NCI-H2171 treated with DMSO at 0.1 percent for 48 hours (cell line): ENCODE data around the gene KRTAP4-4.
"Not testable (repeated sequence)": the region's sequence is repeated elsewhere in the genome, so short reads cannot be mapped to it uniquely, and the experiment has no call there.

ENCODE experiments used
- DNase-seq: peaks from one replicate; lab custom pipeline; 2025; lab: John Stamatoyannopoulos, UW

KRTAP4-4 gene

GRCh38 chr17:41160648-41161047 lies at the start of gene KRTAP4-4:
Gene KRTAP4-4 (minus strand): TSS chr17:41160748. CDS start chr17:41160691, 57 bp downstream.
- no peak for DNase-seq

DNA sequence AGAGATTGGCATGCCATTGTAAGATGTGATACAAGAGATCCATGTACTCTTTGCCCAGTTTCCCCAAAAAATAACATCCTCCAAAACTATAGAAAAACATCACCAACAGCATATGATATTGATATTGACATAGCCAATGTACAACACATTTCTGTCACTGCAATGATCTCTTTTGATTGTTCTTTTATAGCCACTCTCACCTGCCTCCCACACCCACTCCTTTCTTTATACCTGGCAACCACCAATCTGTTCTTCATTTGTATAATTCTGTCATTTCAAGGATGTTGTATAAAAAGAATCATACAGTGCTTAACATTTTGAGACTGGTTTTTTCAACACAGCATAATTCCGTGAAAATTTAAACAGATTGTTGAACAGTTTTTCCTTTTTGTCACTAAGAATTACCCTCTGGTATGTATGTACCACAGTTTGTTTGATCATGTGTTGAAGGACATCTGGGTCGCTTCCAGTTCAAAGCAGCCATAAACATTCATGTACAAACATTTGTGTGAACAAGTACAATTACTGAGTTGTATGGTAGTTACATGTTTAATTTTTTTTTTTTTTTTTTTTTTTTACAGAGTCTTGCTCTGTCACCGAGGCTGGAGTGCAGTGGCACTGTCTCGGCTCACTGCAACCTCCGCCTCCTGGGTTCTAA lies 39.0 kb upstream of the KRTAP4-4 start:
- no peak for DNase-seq

DNA sequence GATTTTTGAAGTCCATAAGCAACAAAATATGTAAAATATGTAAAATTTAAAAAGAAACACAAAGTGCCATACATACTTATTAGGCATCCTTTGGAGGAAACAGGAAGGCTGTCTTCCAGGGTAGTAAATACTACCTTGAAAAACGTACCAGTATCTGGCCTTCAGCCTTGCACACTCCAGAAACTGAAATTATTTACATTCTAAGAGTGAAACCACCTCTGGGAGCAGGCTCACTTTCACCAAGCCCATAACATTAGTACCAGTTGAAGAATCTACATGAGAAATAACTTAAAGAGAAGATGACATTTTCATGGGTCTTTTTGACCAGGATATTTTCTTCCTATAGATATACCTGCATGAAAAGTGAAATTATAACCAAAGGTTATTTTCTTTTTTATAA lies 35.5 kb upstream of the KRTAP4-4 start:
- DNase-seq: no peak

DNA sequence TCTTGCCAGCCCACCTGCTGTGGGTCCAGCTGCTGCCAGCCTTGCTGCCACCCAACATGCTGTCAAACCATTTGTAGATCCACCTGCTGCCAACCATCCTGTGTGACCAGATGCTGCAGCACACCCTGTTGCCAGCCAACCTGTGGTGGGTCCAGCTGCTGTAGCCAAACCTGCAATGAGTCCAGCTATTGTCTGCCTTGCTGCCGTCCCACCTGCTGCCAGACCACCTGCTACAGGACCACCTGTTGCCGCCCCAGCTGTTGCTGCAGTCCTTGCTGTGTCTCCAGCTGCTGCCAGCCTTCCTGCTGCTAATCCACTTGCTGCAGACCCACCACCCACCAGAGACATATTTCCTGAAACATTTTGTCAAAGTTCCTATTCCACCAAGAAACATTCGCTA lies 29.8 kb upstream of the KRTAP4-4 start:
- DNase-seq: no peak

- not testable (repeated sequence) for DNase-seq
Observed at GRCh38 chr17:41189837-41190318, 29.3 kb upstream of the KRTAP4-4 start, which contains the start of gene KRTAP9-1. Gene KRTAP9-1 (plus strand): TSS chr17:41189887. CDS start chr17:41189887, 0 bp downstream.

DNA sequence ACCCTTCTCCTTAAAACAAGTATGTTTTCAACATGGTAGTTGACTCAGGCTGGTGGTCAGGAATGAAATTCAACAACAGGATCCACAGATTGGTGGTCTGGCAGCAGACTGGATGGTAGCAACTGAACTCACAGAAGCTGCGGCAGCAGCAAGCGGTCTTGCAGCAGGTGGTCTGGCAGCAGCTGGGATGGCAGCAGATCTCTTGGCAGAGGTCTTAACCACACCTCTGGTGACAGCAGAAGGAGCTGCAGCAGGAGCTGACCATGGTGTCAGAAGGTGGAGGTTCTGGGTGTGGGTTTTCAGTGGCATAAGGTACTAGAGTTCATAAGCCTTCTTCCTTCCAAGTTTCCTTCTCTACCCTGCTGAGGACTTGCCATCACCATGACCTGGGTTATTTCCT lies 26.3 kb upstream of the KRTAP4-4 start:
- DNase-seq: no peak

GRCh38 chr17:41185001-41185400 lies 24.5 kb upstream of the KRTAP4-4 start:
- no peak for DNase-seq

GRCh38 chr17:41184480-41184961 lies 24.0 kb upstream of the KRTAP4-4 start, which contains the start of gene KRTAP4-1:
Gene KRTAP4-1 (minus strand): TSS chr17:41184911. CDS start chr17:41184854, 57 bp downstream.
- no peak for DNase-seq

GRCh38 chr17:41178843-41179616 lies 18.5 kb upstream of the KRTAP4-4 start:
- DNase-seq: no peak

DNA sequence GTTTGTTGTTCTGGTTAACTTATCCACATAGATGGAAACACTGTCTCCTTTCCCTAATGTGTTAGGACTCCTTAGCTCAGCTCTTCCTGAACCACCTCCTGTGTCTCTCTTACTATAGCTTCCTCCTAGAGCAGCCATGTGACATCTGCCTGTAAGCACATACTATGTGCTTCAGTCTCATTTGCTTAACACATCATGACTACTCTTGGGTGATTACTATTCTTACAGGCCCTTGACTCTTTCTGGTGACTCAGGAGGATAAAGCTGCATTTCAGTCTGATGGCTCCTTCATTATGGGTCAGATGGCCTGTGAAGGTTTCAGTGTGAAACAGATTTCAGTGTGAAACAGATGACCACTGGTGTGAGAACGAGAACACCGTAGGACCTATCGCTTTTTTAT lies 17.8 kb upstream of the KRTAP4-4 start:
- no peak for DNase-seq

- DNase-seq: no peak
Observed at GRCh38 chr17:41177727-41178271, 17.3 kb upstream of the KRTAP4-4 start, which contains the start of gene KRTAP4-2. Gene KRTAP4-2 (minus strand): TSS chr17:41178221. CDS start chr17:41178164, 57 bp downstream.

DNA sequence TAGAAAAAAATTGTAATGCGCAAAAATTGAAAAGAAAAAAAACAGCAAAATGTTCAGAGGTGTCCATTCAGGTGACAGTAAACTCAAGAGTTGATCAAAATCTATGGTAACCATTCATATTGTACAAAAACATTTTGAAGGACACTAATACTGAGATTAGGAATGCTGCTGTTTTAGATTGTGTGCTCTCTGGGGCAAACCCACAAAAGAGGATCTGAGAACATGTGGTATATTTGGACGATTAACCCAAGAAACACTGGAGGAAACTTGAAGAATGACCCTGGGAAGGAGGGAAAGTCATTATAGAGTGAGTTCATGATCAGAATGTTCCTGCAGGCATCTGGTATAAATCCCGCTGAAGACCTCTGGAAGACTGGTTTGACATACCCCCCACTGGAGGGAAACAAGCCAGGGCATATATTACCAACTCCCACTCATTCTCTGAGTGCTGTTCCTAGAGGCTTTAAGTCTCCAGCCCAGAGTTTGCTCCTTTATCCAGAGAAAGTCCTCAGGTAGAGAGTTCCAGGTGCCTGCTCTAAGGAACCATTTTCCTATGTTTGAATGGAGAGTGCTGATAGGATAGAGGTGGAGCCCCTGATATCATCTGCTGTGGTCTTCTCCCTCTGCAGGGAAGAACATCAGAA lies 16.3 kb upstream of the KRTAP4-4 start:
- no peak for DNase-seq

GRCh38 chr17:41171886-41172285 lies 11.3 kb upstream of the KRTAP4-4 start:
- no peak for DNase-seq

DNA sequence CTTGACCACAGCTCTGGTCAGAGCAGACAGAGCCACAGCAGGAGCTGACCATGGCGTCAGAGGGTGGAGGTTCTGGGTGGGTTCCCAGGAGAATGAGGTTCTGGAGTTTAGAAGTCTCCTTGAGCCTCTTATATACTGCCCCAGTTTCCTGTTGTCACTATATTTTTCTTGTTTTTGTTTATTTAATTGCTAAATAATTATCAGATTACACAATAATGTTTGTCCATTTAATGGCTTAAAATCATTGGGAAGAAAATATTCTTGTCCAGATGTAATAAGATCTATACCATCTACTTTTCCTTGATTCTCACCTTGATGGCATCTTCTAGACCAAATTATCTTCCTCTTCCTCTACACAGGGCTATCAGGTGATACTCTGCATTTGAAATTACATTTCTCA lies 7.6 kb upstream of the KRTAP4-4 start, which contains the start of gene KRTAP4-3:
Gene KRTAP4-3, minus strand, starts transcription at position 101 of the 400 bp plus-strand sequence. Its CDS starts 49 bp downstream, at position 52.
- no peak for DNase-seq

DNA sequence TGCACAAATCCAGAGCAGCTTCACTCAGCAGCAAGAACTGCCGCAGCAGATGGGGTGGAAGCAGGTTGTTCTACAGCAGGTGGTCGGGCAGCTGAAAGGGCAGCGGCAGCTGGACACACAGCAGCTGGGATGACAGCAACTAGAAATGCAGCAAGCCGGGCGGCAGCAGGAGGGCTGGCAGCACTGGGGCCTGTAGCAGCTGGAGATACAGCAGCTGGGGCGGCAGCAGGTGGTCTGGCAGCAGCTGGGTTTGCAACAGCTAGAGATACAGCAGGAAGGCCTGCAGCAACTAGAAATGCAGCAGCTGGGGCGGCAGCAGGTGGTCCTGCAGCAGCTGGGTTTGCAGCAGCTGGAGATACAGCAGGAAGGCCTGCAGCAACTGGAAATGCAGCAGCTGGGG lies 7.0 kb upstream of the KRTAP4-4 start:
- no peak for DNase-seq

GRCh38 chr17:41163828-41164227 lies 3.3 kb upstream of the KRTAP4-4 start:
- DNase-seq: no peak

GRCh38 chr17:41160190-41160589 lies 358 bp downstream of the KRTAP4-4 start:
- not testable (repeated sequence) for DNase-seq

DNA sequence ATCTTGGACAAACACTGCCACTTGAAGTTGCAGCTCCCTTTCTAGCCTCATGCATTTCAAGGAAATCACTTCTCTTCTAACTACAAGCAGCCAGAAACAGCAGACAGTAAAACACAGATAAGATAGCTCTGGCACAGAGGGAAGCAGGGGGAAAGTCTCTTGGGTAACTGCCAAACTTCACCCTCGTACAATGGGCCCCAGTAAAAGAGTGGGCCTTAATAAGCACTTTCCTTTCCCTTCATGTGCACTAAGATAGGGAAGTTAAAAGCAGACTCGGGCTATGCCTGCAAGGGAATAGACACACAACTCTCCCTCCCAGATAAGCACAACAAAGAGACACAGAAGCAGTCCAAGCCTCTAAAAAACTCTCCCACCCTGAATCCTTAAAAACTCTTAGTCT lies 6.7 kb downstream of the KRTAP4-4 start:
- no peak for DNase-seq

DNA sequence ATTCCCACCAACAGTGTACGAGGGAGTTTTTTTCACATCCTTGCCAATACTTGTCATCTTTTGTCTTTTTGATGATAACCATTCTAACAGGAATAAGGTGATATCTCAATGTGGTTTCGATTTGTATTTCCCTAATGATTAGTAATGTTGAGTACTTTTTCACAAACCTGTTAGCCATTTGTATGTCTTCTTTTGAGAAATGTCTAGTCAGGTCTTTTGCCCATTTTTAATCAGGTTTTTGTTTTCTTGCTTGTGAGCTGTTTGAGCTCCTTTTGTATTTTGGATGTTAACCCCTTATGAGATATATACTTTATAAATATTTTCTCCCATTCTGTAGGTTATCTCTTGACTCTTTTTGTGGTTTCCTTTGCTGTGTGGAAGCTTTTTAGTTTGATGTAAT lies 9.0 kb downstream of the KRTAP4-4 start:
- DNase-seq: no peak

DNA sequence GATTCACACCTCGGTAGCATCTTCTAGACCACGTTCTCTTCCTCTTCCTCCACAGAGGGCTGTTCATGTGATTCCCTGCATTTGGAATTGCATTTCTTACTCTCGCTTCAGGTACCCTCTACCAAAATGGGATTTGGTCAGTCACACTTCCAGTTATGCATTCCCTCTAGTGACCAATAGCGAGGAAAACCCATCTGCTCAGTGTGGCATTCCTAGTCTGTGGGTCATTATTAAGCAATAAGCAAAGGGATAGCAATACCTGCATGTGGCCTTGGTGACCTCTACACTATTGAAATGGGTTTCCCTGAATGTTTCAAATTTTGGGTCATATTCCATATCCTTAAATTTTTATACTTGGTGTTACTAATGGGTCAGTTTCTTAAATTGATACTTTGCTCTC lies 10.5 kb downstream of the KRTAP4-4 start:
- DNase-seq: no peak

- no peak for DNase-seq
Observed at GRCh38 chr17:41149652-41149985, 10.9 kb downstream of the KRTAP4-4 start, which contains the start of gene KRTAP4-5. Gene KRTAP4-5 (minus strand): TSS chr17:41149825. CDS start chr17:41149767, 58 bp downstream.
